Breast epithelium (tissue), 4 donors: ENCODE data around the gene EPDR1. TPM values are rescaled to one million over a fixed set of nuclear protein-coding genes. Genes with fewer than 3 reads are reported as not detected.

Experiments
- DNase-seq, 2 donors: peaks; one replicate each; pipeline ENCODE4 v3.0.0-alpha.2; 2019; ENCODE audit warnings: low spot score in 2 of 2
- H3K27ac ChIP-seq, 2 donors: fragments of 200-600 bp; sonication (generic) in 1 of 2; one replicate each; pipeline ENCODE4 v1.5.1; 2016 to 2019; ENCODE audit warnings: mild to moderate bottlenecking in 1 of 2
- H3K27me3 ChIP-seq, 2 donors: fragments of 200-600 bp; sonication (generic) in 1 of 2; one replicate each; pipeline versions ENCODE4 v1.5.1 to v1.6.0; 2017 to 2019; ENCODE audit warnings: control low read depth in 1 of 2, mild to moderate bottlenecking in 1 of 2
- H3K36me3 ChIP-seq: fragments of 200-600 bp; one replicate; pipeline ENCODE4 v1.5.1; 2019
- H3K4me1 ChIP-seq, 2 donors: fragments of 200-600 bp; sonication (generic); one replicate each; pipeline ENCODE4 v1.5.1; 2016 to 2019; ENCODE audit warnings: control low read depth in 1 of 2
- H3K4me3 ChIP-seq, 3 donors: fragments of 200-600 bp; sonication (generic); 1 replicate in 2 of 3; 2 replicates in 1 of 3; pipeline ENCODE4 v1.5.1; 2016 to 2019; ENCODE audit warnings: mild to moderate bottlenecking in 3 of 3, moderate library complexity in 2 of 3
- H3K9me3 ChIP-seq, 2 donors: fragments of 200-600 bp; sonication (generic) in 1 of 2; one replicate each; pipeline ENCODE4 v1.5.1; 2016 to 2019; ENCODE audit warnings: control low read depth in 1 of 2
- CTCF ChIP-seq, 3 donors: fragments of 450-650 bp; IDR thresholded peaks; one replicate each; pipeline ENCODE4 v1.5.1; 2016 to 2017; ENCODE audit warnings: antibody characterized with exemption in 3 of 3, mild to moderate bottlenecking in 3 of 3, moderate library complexity in 3 of 3
- POLR2A ChIP-seq: fragments of 450-650 bp; IDR thresholded peaks from one replicate; pipeline ENCODE4 v1.6.1; 2016; ENCODE audit warnings: antibody characterized with exemption, mild to moderate bottlenecking, moderate library complexity
- POLR2AphosphoS5 ChIP-seq, 3 donors: sonication (generic); formaldehyde crosslinking; IDR thresholded peaks; one replicate each; pipeline ENCODE4 v1.6.1; 2017; ENCODE audit warnings: antibody characterized with exemption in 3 of 3
- intact Hi-C: fragments of 100-400 bp; cut with DNase I; formaldehyde crosslinking; loops from one replicate; pipeline ENCODE4 v1.15.1; 2023; ENCODE audit warnings: low total_unique reads
- total RNA-seq, 3 donors: library from RNA; depleted of rRNA; stranded (reverse); fragments of >200 nt; gene quantifications; one replicate each; pipeline ENCODE4 v1.1.0, GENCODE V29; 2016

EPDR1 gene
- total RNA-seq, 3 donors from 2014 or later: 8.2 to 37.8 (median 13.1) TPM

GRCh38 chr7:37943905-37944736 is 23.7 kb downstream of the EPDR1 start:
- peak overlapping the region; percentile 30 to 73 for H3K27ac ChIP-seq
- no peak for DNase-seq
- intact Hi-C loops: no loop called here
- no peaks in the 10 kb centered on the region for H3K27me3 ChIP-seq
- H3K9me3 ChIP-seq: no peaks in the 10 kb centered on the region
- no peaks in the 10 kb centered on the region for H3K36me3 ChIP-seq
- peaks cover 0 to 3% of the 10 kb centered on the region in 2 donors for H3K4me1 ChIP-seq
- TF ChIP-seq POLR2AphosphoS5 (IDR thresholded peaks at IDR 0.05) (no peak), POLR2A (no peak), CTCF (IDR thresholded peaks at IDR 0.05) (no peak)
- no peak overlapping the region for H3K4me3 ChIP-seq

- no peak for DNase-seq
- intact Hi-C loops: no loop called here
- no peak overlapping the region for H3K4me3 ChIP-seq
- no peaks in the 10 kb centered on the region for H3K27me3 ChIP-seq
- H3K27ac ChIP-seq: peak overlapping the region; percentile 1 to 73
- H3K4me1 ChIP-seq: peaks cover 0 to 3% of the 10 kb centered on the region in 2 donors
- no peaks in the 10 kb centered on the region for H3K9me3 ChIP-seq
- no peaks in the 10 kb centered on the region for H3K36me3 ChIP-seq
- TF ChIP-seq CTCF (IDR thresholded peaks at IDR 0.05): no peak
- no peak for TF ChIP-seq POLR2AphosphoS5 (IDR thresholded peaks at IDR 0.05)
- no peak for TF ChIP-seq POLR2A
Observed at GRCh38 chr7:37944737-37945054, 24.3 kb downstream of the EPDR1 start.

- intact Hi-C loops: no loop called here
- H3K4me1 ChIP-seq: peaks cover 0 to 3% of the 10 kb centered on the region in 2 donors
- no peak for TF ChIP-seq POLR2A
- no peak for TF ChIP-seq CTCF (IDR thresholded peaks at IDR 0.05)
- no peak for TF ChIP-seq POLR2AphosphoS5 (IDR thresholded peaks at IDR 0.05)
- no peak overlapping the region for H3K4me3 ChIP-seq
- no peaks in the 10 kb centered on the region for H3K27me3 ChIP-seq
- H3K36me3 ChIP-seq: no peaks in the 10 kb centered on the region
- no peak overlapping the region for H3K27ac ChIP-seq
- no peaks in the 10 kb centered on the region for H3K9me3 ChIP-seq
- no peak for DNase-seq
Observed at GRCh38 chr7:37945336-37945735, 24.9 kb downstream of the EPDR1 start.

GRCh38 chr7:37947138-37947940 is 26.9 kb downstream of the EPDR1 start:
- Histone ChIP-seq H3K9me3 (no peaks in the 10 kb centered on the region), H3K27me3 (no peaks in the 10 kb centered on the region), H3K4me3 (no peak overlapping the region), H3K27ac (no peak overlapping the region), H3K36me3 (no peaks in the 10 kb centered on the region), H3K4me1 (peaks cover 0 to 3% of the 10 kb centered on the region in 2 donors)
- intact Hi-C loops: no loop called here
- TF ChIP-seq POLR2A: no peak
- TF ChIP-seq POLR2AphosphoS5 (IDR thresholded peaks at IDR 0.05): no peak
- no peak for TF ChIP-seq CTCF (IDR thresholded peaks at IDR 0.05)
- DNase-seq: no peak

- Histone ChIP-seq H3K4me1 (peaks cover 0 to 3% of the 10 kb centered on the region in 2 donors), H3K36me3 (no peaks in the 10 kb centered on the region), H3K27ac (no peak overlapping the region), H3K9me3 (no peaks in the 10 kb centered on the region), H3K27me3 (no peaks in the 10 kb centered on the region), H3K4me3 (no peak overlapping the region)
- intact Hi-C loops: no loop called here
- TF ChIP-seq CTCF (IDR thresholded peaks at IDR 0.05) (no peak), POLR2AphosphoS5 (IDR thresholded peaks at IDR 0.05) (no peak), POLR2A (no peak)
- no peak for DNase-seq
Observed at GRCh38 chr7:37947941-37948210, 27.4 kb downstream of the EPDR1 start.
